Right lobe of liver (tissue), 4 donors: ENCODE data around the gene RBM6.

Experiments
- CTCF ChIP-seq, 4 donors: fragments of 200-600 bp in 3 of 4; fragments of 450-650 bp in 1 of 4; IDR thresholded peaks; one replicate each; pipeline versions ENCODE4 v1.5.1 to v1.8.0; 2016 to 2022; ENCODE audit warnings: antibody characterized with exemption in 4 of 4, mild to moderate bottlenecking in 2 of 4
- POLR2A ChIP-seq: fragments of 450-650 bp; IDR thresholded peaks from one replicate; pipeline ENCODE4 v1.6.1; 2017; ENCODE audit warnings: antibody characterized with exemption, mild to moderate bottlenecking
- donor health status: DM: no; HTN: no; CAD: no.
- donor health status: DM: no; HTN: no; CAD: no.
- donor health status: DM: no; HTN: yes; CAD: no.

GRCh38 chr3:49942651-49943050 is 2.7 kb downstream of the RBM6 start:
- TF ChIP-seq POLR2A (no peak), CTCF (IDR thresholded peaks at IDR 0.05) (no peak)
